HG02623 (cell line): ENCODE results near the gene GLT1D1.
"Not testable (repeated sequence)": the region's sequence is repeated elsewhere in the genome, so short reads cannot be mapped to it uniquely, and the experiment has no call there.

Source experiments
- ATAC-seq: cut with Tn5 transposase; IDR thresholded peaks from one replicate; pipeline ENCODE4 v1.9.1; 2021; ENCODE audit warnings: moderate library complexity; ENCODE audit not compliant: unreplicated experiment

Gene GLT1D1

DNA sequence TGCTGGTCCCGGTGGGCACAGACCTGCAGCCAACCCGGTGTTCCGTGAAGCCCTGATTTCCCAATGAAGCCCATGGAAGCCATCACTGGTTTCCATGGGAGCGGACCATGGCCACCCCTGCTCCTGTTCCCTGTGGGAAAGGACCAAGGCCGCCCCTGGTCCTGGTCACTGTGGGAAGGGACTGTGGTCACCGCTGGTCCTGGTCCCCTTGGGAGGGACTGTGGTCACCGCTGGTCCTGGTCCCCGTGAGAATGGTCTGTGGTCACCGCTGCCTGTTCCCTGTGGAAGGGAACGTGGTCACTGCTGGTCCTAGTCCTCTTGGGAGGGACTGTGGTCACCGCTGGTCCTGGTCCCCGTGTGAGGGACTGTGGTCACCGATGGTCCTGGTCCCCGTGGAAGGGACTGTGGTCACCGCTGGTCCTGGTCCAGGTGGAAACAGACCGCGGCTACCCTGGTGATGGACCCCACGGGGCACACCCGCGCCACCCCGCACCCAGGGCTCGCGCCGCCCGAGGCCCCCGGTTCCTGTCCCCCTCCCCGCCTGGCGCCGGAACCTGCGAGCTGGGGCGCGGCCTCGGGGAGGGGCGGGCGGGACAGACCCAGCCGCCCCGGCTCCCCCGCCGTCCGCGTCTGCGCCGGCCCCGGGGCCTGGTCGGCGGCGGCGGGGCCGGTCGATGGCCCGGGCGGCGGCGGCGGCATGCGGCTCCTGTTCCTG, at the start of gene GLT1D1:
GLT1D1 (plus strand) TSS at position 594 of the 715 bp plus-strand sequence; CDS start at position 698, 104 bp downstream.
- ATAC-seq = no peak

DNA sequence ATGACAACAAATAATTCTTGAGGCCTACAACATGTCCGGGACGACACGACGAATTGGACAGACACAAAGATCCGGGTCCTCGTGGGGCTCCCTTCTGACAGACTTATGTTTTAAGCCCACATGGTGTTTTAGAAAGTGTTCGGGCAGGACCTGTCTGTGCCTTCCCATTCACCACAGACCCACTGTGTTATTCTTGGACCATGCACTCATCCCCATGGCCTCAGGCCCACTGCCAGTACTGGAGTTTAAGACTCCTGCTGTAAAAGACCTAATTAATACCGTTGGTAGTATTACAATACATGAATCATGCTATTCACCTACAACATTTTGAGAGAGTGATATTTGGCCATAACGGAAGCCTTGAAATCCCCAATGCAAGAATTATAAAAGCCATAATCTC, 49.5 kb upstream of the GLT1D1 start:
- no peak for ATAC-seq

DNA sequence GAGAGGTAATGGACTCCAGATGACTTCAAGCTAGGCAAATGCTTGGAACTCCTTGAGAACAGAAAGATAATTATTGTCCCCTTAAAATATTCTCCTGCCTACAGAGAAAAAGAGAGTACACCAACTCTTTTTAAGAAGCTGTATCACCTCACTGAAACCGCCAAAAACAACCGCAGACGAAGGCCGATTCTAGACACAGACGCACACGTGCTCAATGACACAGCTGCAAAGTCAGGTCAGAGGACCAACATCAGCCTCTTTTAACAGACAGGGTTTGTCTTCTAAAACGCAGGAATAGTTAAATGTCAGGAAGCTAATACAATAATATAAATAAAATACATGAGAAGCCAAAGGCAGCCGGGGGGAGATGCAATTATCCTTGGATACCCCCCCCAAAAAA, 48.5 kb upstream of the GLT1D1 start:
- ATAC-seq = no peak

DNA sequence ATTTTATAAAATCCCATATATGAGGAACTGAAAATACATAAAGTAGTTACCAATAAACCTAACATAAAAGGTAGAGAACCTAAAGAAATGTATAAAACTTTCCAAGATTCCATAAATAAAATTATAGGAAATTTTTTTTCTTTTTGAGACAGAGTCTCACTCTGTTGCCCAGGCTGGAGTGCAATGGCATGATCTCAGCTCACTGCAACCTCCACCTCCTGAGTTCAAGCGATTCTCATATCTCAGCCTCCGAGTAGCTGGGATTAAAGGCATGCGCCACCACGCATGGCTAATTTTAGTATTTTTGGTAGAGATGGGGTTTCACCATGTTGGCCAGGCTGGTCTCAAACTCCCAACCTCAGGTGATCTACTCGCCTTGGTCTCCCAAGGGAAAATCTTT, 47.9 kb upstream of the GLT1D1 start:
- ATAC-seq = not testable (repeated sequence)

DNA sequence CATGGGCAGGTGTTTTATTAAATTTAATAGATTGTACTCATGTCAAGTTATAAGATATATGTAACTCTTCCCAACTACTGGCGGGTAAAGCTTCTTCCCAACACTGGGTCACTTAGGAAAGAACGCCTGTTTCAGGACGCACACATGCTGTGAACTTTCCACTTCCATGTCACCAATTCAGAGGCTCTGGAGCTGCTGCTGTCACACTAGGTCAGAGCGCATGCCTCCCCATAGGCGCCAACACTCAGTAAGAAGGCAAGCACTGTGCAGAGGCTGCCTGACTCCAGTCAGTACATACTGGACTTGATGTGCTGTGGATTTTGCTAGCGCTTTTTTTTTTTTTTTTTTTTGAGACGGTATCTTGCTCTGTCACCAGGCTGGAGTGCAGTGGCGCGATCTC, 46.7 kb upstream of the GLT1D1 start:
- no peak for ATAC-seq

DNA sequence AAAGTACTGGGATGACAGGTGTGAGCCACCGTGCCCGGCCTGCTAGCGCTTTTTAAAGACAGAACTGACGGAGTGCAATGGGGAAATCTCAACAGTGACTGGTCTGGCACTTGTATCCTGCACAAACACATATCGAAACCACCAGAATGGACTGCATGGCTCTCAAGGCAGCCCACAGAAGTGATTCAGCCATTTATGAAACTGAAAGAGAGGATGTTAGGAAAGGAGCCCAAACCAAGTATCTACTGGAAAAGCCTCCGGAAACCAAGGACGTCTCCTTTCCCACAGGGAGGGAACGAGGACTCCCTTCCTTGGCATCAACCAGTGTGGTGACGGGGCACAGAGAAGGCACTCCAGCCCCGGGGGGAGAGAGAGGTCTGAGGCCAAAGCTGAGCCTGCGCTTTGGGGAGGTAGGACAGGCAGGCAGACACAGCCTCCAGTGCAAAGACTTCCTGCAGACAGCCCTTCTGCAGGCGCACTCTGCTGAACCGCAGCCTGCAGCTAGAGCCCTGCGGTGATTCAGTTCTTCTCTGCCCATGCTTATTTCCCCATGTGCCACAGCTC, 46.0 kb upstream of the GLT1D1 start:
- no peak for ATAC-seq

DNA sequence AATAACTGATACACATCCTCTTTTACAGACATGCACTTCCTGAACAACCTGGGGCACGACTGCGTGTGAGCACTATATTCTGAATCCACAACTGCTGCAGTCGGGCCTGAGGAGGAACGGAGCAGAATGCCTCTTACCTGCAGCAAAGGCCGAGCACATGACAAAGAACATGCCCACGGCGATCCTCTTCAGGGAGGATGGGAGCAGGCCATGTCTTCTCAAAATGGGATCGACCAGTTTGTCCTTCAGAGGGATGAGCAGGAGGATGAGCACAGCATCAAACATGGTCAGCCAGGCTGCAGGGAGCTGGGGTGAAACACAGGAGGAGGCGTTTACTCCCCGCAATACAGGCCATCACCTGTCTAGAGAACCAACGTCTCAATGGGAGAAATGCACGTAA, 44.6 kb upstream of the GLT1D1 start:
- no peak for ATAC-seq

DNA sequence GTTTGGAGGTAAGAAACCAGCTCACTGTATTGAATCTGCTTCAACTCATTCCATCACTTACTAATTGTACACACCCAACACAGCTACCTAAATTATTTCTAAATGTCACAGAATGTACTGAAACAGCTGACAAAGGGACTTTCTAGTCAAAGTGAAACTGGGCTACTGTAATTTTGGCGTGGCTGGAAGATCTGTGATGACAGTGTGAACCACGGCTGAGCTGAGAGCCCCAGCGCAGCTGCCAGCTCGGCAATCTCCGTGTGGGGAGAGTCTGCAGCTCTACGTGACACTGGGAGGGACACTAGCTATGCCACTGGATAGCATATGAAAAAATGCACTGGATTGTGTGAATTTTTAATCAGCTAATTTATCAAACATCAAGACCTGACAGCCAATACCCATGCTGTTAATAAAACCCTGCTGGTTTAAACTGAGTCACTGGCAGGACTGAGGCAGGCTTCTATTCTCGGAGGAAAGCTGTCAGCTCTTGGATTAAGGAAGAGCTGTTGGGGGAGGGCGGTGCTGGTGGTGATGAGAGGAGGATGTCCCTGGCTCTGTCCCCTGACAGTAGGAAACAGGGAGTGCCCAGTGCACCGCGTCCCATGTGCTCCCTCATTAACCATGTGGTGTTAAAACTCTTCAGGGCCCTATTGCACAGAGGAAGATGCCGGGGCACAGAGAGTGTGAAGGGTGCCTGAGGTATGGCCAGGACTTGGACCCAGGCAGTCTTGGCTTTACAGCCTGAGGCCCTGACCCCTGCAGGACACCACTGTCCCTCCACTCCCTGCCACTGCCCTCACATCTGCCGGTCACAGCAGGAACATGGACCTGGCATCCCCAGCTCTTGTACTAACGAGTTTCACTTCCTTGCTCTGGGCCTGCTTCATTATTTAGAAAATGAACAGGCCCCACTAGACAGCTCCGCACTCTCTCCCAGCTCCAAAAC, 42.8 kb upstream of the GLT1D1 start:
- ATAC-seq = peak; percentile 86

DNA sequence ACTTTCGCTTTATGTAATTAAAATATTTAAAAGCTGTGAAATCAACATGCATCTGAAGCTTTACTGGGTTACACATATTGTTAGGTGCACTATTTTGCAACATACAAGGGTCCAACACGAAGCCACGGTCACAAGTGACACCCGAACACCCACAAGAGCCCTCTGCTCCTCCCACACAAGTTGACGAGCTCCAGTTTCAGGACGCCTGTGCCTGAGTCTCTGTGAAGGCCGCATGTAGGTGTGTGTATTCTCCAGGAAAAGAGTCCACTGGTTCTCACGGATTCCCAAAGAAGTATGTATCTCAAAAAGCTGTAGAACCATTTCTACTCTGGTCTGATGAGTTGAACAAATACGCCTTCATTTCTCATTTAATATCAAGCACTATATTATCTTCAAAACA, 41.5 kb upstream of the GLT1D1 start:
- ATAC-seq = no peak

DNA sequence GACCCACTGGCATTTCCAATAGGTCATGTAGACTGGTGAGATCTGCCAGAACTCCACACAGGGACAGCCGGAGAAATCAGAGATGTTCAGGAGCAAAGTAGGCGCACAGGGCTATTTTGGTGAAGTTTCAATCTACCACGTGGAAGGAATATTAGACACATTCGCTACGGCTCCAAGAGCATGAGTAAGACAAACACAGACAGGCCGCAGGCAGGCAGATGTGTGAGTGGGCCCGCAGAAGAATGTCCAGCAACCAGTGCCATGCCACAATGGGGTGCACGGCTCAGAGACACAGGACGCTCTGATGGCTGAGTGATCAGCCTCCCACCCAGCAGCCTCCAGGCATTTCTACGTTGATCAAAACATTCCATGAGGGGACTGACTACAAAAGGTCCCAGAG, 39.9 kb upstream of the GLT1D1 start:
- no peak for ATAC-seq

DNA sequence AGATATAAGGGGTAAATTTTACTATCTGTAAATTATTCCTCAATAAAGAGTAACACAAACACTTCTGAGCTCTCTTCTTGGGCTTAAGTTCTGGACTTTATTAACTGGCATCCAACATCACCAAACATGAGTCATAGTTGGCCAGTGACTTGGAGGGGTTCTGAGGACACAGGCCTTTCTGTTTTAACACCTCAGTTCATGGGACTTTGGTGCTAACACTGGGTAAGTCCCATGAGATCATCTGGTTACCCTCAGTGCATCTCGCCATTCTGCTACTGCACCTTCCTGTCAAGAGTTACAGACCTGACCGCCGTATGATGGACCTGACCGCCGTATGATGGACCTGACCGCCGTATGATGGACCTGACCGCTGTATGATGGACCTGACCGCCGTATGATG, 39.4 kb upstream of the GLT1D1 start:
- peak; percentile 19 for ATAC-seq

DNA sequence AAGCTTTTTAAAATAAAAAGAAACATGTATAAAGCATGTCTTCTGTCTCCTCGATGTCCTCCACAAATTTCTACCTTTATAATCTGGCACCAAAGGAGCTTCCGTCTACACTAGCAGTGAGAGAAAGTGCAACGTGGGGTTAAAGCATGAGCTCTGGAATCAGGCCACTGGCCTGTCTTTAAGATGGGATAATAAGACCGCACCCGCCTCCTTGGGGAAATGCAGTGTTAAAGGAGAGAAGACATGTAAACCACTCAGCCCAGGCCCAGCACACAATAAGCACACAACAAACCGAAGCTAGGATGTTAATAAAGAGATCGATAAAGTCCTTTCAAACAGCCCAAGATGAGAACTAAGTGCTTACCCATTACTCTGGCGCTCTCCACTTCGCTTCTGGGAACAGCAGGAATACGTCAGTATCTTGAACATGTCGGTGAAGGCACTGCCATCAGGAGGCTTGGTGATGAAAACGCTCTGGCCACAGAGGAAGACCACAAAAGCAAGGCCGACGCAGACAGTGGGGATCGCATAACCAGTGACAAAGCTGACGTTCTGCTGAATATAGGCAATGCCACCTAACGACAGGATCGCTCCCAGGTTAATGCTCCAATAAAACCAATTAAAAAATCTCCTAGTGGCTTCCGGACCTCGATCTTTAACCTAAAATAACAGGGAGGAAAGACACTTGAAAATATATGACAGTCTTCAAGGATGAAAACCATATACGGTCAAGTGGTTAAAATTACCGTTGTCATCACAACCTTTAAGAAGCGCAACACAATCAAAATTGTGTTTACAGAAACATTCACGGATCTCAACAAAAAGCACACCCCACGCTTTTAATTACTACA, 38.6 kb upstream of the GLT1D1 start:
- ATAC-seq = no peak

DNA sequence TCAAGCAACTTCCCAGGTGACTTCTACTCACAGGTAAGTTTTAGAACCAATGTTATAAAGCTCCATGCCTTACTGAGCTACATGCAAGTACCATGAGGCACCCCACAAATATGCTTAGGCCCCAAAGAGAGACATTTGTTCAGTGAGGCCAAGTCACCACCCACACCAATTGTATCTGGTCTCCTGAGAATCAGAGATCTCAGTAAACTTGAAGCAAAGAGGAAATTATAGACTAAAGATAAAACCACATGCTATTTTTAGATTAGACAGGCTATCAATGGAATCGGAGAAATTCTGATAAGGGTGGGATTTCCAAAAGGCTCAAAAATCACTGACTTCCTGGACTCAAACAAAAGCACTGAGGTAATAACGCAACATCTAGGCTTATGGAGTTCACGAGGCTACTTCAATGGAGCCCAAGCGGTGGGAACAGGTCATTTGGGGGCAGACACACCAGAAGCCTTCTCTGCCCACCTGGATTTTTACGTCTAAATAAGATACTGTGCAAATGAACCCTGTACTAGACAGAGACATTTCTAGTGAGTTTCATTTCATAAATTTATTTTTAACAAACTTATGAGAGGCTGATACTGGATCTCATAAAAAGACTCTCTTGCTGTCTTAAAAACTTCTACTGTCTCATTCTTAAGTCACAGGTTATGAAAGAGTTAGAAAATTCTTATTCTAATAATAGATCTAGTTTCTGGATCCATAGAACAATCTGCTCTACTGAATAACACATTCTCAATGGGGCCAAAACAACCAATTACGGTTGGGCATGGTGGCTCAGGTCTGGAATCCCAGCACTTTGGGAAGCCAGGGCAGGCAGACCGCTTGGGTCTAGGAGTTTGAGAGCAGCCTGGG, 37.3 kb upstream of the GLT1D1 start:
- no peak for ATAC-seq

DNA sequence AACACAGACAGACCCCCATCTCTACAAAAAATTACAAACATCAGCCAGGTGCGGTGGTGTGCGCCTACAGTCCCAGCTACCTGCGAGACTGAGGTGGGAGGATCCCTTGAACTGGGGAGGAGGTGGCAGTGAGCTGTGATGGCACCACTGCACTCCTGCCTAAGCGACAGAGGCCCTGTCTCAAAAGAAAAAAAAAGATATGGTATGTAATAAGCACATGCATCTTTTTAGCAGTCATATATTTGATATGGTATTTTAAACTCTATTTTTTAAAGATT, 36.7 kb upstream of the GLT1D1 start:
- no peak for ATAC-seq

DNA sequence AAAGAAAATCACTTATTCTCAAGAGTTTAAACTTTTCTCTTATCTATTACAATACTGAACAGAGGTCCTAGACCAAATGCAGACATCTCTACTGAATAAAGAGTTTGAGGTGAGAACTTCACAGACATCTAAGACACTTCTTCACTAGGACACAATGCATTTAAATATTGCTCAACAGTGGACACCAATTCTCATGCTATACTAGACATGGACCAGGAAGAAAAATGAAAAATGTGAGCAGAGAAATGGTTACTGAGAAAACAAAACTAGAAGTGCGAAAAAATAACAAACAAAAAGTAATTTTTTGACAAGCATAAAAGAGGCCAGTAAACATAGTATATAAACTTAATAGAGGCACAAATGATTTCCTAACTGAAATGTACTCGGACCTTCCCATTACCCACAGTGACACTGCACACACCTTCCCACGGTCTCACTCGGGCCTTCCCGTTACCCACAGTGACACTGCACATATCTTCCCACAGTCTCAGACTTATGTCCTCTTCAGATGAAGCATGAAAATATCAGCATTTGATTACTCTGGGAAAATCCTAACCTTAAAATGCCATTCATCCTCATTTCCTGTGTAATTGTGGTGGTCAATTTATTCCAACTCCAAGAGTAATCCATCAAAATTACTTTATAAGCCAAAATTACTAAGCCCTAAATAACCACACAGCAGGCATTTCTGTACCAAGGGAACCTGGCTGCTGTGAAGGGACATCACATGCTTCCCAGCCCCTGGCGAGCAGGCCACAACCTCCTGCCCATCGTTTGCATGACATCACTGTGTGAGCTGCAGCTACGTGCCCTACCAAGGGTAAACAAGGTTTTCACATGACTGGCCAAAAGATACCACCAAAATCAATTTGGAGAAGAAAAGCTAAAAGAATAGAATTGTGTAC, 35.9 kb upstream of the GLT1D1 start:
- ATAC-seq = peak; percentile 35

DNA sequence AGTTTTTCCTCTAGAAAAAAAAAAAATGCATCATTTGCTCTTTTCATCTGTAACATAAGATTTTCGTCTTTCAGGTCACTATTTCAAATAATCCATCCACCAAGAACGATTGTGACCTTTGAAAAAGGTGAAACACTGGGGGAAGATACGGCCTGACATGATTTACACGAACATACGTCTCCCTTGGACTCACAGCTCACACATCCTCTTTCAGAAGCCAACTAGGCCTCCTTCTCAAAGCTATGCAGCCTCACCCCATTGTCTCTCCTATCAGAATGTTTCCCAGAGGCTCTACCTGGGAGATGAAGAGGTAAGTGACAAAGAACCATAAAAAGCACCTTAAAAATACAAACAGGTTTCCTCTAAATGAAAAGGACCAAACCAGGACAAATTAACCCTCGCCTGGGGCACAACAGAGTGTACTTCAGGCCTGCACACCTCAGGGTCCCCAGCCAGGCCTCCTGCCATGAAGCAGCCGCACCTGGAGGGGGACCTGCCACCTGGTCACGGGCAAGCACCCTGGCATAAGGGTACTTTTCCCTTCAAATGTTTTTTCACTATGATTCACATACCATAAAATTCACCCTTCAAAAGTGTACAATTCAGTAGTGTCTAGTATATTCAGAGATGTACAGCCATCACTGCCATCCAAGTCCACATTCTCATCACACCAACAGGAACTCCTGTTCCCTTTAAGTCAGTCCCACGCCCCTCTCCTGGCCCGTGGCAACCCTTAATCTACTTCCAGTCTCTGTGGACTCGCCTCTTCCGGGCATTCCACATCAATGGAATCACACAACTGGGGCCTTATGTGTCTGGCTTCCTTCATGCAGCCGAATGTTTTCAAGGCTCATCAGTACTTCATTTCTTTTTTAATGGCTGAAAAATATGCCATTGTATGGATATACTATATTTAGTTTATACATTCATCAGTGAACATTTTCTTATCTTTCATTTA, 34.9 kb upstream of the GLT1D1 start:
- peak; percentile 25 for ATAC-seq

DNA sequence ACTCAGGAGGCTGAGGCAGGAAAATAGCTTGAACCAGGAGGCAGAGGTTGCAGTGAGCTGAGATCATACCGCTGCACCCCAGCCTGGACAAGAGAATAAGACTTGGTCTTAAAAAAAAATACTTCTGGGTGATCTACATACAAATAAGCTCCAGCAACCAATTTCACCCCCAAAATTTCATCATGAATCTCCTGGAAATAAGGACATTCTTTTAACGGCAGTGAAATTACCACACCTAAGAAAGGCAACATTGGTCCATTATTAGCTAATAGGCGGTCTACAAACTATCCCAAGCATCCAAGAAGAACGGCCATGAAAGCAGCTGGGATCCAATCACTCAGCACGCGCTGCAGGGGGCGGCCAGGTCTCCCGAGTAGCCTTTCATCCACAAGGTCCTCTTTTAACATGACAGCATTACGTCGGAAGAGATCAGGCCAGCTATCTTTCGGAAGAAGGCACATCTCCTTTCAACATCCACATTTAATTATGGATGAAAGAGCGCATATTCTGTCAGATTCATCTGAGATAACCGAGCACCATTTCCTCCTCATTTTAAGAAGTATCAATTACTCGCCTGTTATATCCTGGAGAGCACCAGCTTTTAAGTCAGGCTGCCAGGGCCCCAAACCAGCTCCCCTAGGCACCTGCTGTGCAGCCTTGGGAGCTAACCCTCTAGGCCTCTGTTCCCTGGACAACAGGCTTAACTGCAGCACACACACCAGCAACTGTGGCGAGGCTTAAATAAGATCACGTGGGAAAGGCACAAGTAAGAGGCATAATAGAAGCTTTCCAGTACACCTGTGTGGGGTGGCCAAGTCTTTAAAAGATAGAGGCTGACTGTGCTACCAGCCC, 33.8 kb upstream of the GLT1D1 start:
- ATAC-seq = no peak
